Neural progenitor cell (in vitro differentiated cells): ENCODE results near the gene MPPED2. TPM values are rescaled to one million over a fixed set of nuclear protein-coding genes. Genes with fewer than 3 reads are reported as not detected.

Source experiments
- DNase-seq: peaks from one replicate; pipeline ENCODE4 v3.0.0-alpha.2; 2016; ENCODE audit warnings: low spot score
- H2AFZ ChIP-seq: fragments of 200-600 bp; sonication (generic); replicated peaks from 2 replicates; pipeline ENCODE4 v1.6.1; 2016; ENCODE audit warnings: antibody characterized with exemption
- H3F3A ChIP-seq: fragments of 200-600 bp; sonication (generic); 2 replicates; pipeline ENCODE4 v1.6.1; 2016; ENCODE audit warnings: antibody characterized with exemption, low read depth
- H3K27ac ChIP-seq: fragments of 200-600 bp; sonication (generic); 2 replicates; pipeline ENCODE4 v1.5.1; 2016; ENCODE audit warnings: mild to moderate bottlenecking
- H3K27me3 ChIP-seq: fragments of 200-600 bp; sonication (generic); 2 replicates; pipeline ENCODE4 v1.6.1; 2016; ENCODE audit warnings: mild to moderate bottlenecking, moderate library complexity
- H3K36me3 ChIP-seq: fragments of 200-600 bp; sonication (generic); 2 replicates; pipeline ENCODE4 v1.5.1; 2016
- H3K4me1 ChIP-seq: fragments of 200-600 bp; sonication (generic); 2 replicates; pipeline ENCODE4 v1.6.1; 2016; ENCODE audit warnings: mixed run types
- H3K4me2 ChIP-seq: fragments of 200-600 bp; sonication (generic); 2 replicates; pipeline ENCODE4 v1.6.1; 2016
- H3K4me3 ChIP-seq: fragments of 200-600 bp; sonication (generic); 2 replicates; pipeline ENCODE4 v1.5.1; 2016
- H3K79me2 ChIP-seq: fragments of 200-600 bp; sonication (generic); 2 replicates; pipeline ENCODE4 v1.6.1; 2016; ENCODE audit warnings: low read depth
- H3K9ac ChIP-seq: fragments of 200-600 bp; sonication (generic); 2 replicates; pipeline ENCODE4 v1.6.1; 2016
- H3K9me3 ChIP-seq: fragments of 200-600 bp; sonication (generic); 2 replicates; pipeline ENCODE4 v1.5.1; 2016; ENCODE audit warnings: low read depth
- H4K20me1 ChIP-seq: fragments of 200-600 bp; sonication (generic); 2 replicates; pipeline ENCODE4 v1.6.1; 2016; ENCODE audit warnings: low read depth
- H3K27ac Mint-ChIP-seq: 3 replicates; pipeline ENCODE4 v1.8.0; 2021; ENCODE audit warnings: mixed read lengths
- H3K27me3 Mint-ChIP-seq: 2 replicates; pipeline ENCODE4 v1.8.0; 2022; ENCODE audit warnings: low read depth, mild to moderate bottlenecking, inconsistent platforms, moderate library complexity, mixed read lengths; ENCODE audit not compliant: insufficient read depth
- H3K36me3 Mint-ChIP-seq: 3 replicates; pipeline ENCODE4 v1.8.0; 2021; ENCODE audit warnings: mixed read lengths
- H3K4me1 Mint-ChIP-seq: 3 replicates; pipeline ENCODE4 v1.8.0; 2021; ENCODE audit warnings: mixed read lengths
- H3K4me3 Mint-ChIP-seq: 3 replicates; pipeline ENCODE4 v1.8.0; 2021; ENCODE audit warnings: mild to moderate bottlenecking, moderate library complexity, mixed read lengths
- H3K9me3 Mint-ChIP-seq: 3 replicates; pipeline ENCODE4 v1.8.0; 2020; ENCODE audit warnings: mixed read lengths
- EZH2 ChIP-seq: fragments of 200-600 bp; sonication (generic); IDR thresholded peaks from 2 replicates; pipeline ENCODE4 v1.6.1; 2017; ENCODE audit warnings: antibody characterized with exemption, mild to moderate bottlenecking, moderate library complexity
- EZH2phosphoT487 ChIP-seq: fragments of 200-600 bp; sonication (generic); IDR thresholded peaks from 2 replicates; pipeline ENCODE4 v1.6.1; 2017; ENCODE audit warnings: antibody characterized with exemption
- total RNA-seq: library from RNA; depleted of rRNA; stranded (reverse); fragments of >200 nt; gene quantifications from 2 replicates; pipeline ENCODE4 v1.2.3, GENCODE V29; 2015; ENCODE audit warnings: low replicate concordance
- TF ChIP-seq, protein P1 (sequence below): fragments of 200-600 bp; sonication (generic); IDR thresholded peaks from 2 replicates; pipeline ENCODE4 v1.5.1; 2017; ENCODE audit warnings: antibody characterized with exemption, mild to moderate bottlenecking

The MPPED2 gene
- total RNA-seq, 1 donor from 2014 or later, result 3.4 TPM

DNA sequence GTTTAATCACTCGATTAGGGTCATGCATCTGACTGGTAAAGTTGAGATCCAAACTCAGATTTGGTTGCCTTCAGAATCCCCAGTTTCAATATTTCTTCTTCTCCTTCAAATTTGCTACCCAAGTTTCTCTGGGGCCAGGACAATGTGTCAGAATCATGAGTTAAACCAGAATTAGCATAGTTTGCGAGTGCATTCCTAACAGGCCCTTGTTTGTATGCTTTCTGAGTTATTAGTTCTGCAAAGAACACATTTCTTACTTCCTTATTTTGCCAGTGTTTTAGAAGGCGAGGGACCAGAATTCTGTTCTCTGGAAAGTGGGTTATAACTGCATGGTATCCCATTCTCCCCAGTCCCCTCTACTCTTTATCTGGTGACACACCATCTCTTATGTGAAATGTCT lies 151.3 kb downstream of the MPPED2 start:
- Histone ChIP-seq H3K4me3 (no peak overlapping the region), H3K27me3 (no peaks in the 10 kb centered on the region), H3K4me1 (no peaks in the 10 kb centered on the region), H2AFZ (no peak overlapping the region), H3K4me2 (no peak overlapping the region), H3K36me3 (no peaks in the 10 kb centered on the region), H3K9ac (no peak overlapping the region), H3K9me3 (no peaks in the 10 kb centered on the region), H3F3A (no peaks in the 10 kb centered on the region), H4K20me1 (no peaks in the 10 kb centered on the region), H3K27ac (no peak overlapping the region), H3K79me2 (no peaks in the 10 kb centered on the region)
- Mint-ChIP-seq H3K27ac (no peak overlapping the region), H3K9me3 (no peaks in the 10 kb centered on the region), H3K36me3 (no peaks in the 10 kb centered on the region), H3K27me3 (no peaks in the 10 kb centered on the region), H3K4me3 (no peak overlapping the region), H3K4me1 (peaks cover under 1% of the 10 kb centered on the region)
- DNase-seq, result no peak
- TF ChIP-seq EZH2phosphoT487 (no peak), EZH2 (no peak)
- TF ChIP-seq, protein P1, sequence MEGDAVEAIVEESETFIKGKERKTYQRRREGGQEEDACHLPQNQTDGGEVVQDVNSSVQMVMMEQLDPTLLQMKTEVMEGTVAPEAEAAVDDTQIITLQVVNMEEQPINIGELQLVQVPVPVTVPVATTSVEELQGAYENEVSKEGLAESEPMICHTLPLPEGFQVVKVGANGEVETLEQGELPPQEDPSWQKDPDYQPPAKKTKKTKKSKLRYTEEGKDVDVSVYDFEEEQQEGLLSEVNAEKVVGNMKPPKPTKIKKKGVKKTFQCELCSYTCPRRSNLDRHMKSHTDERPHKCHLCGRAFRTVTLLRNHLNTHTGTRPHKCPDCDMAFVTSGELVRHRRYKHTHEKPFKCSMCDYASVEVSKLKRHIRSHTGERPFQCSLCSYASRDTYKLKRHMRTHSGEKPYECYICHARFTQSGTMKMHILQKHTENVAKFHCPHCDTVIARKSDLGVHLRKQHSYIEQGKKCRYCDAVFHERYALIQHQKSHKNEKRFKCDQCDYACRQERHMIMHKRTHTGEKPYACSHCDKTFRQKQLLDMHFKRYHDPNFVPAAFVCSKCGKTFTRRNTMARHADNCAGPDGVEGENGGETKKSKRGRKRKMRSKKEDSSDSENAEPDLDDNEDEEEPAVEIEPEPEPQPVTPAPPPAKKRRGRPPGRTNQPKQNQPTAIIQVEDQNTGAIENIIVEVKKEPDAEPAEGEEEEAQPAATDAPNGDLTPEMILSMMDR, result no peak

DNA sequence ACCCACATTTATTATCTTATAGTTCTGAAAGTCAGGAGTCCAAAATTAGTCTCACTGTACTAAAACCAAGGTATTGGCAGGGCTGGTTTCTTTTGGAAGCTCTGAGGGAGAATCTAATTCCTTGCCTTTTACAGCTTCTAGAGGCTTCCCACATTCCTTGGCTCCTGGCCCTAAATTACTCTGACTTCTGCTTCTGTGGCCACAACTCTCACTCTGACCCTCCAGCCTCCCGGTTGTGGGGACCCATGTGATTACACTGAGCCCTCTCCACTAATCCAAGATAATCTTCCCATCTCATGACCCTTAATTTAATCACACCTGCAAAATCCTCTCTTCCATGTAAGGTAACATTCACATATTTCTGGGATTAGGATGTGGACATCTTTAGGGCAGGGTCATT lies 152.3 kb downstream of the MPPED2 start:
- Mint-ChIP-seq H3K27me3 (no peaks in the 10 kb centered on the region), H3K27ac (no peak overlapping the region), H3K4me1 (peaks cover 4% of the 10 kb centered on the region), H3K9me3 (no peaks in the 10 kb centered on the region), H3K36me3 (no peaks in the 10 kb centered on the region), H3K4me3 (no peak overlapping the region)
- Histone ChIP-seq H3K27me3 (no peaks in the 10 kb centered on the region), H3K4me1 (no peaks in the 10 kb centered on the region), H4K20me1 (no peaks in the 10 kb centered on the region), H2AFZ (no peak overlapping the region), H3K4me3 (no peak overlapping the region), H3K9ac (no peak overlapping the region), H3K36me3 (no peaks in the 10 kb centered on the region), H3F3A (no peaks in the 10 kb centered on the region), H3K9me3 (no peaks in the 10 kb centered on the region), H3K4me2 (no peak overlapping the region), H3K79me2 (no peaks in the 10 kb centered on the region), H3K27ac (no peak overlapping the region)
- TF ChIP-seq EZH2phosphoT487 (no peak), EZH2 (no peak)
- TF ChIP-seq, protein P1, result no peak
- DNase-seq, result no peak

DNA sequence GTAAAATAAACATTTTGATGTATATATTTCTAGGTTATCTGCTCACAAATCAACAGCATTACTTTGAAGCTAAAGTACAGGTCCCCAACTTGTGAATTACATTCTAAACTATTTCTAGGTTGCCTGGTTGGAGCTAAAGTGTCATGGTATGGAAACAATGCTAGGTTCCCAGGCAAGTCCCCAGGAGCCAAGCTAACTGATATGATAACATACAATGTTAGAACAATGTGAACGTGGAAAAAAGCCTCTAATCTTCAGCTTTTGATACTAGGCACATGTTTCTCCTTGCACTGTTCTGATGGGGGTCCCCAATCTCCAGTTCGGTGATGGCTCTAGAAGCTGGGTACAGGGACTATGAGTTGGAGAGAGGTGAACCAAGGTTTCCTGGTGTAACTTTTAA lies 153.4 kb downstream of the MPPED2 start:
- Histone ChIP-seq H3K27ac (no peak overlapping the region), H3K79me2 (no peaks in the 10 kb centered on the region), H3F3A (no peaks in the 10 kb centered on the region), H3K27me3 (no peaks in the 10 kb centered on the region), H3K4me2 (no peak overlapping the region), H3K9me3 (no peaks in the 10 kb centered on the region), H2AFZ (no peak overlapping the region), H3K9ac (no peak overlapping the region), H4K20me1 (no peaks in the 10 kb centered on the region), H3K36me3 (no peaks in the 10 kb centered on the region), H3K4me1 (no peaks in the 10 kb centered on the region), H3K4me3 (no peak overlapping the region)
- TF ChIP-seq, protein P1, result no peak
- TF ChIP-seq EZH2 (no peak), EZH2phosphoT487 (no peak)
- DNase-seq, result no peak
- Mint-ChIP-seq H3K36me3 (no peaks in the 10 kb centered on the region), H3K9me3 (no peaks in the 10 kb centered on the region), H3K4me1 (peaks cover 4% of the 10 kb centered on the region), H3K27ac (no peak overlapping the region), H3K4me3 (no peak overlapping the region), H3K27me3 (no peaks in the 10 kb centered on the region)

DNA sequence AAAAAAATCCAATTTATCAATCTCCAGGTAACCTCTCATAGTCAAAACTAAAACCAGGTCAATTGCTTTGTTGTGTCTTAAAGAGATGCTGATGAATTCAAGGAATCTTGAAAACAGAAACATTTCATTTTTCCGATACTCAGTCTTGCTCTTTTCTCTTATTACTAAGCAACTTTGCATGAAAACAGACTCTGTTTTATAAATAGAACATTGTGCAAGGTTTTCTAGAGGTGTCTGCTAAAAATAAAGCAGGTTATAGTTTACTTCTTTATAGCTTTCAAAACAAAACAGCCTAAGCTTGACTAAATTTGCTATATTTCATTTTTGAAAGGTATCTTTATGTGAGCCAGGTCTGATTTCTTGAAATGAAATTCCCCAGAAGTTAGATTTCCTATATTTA lies 154.0 kb downstream of the MPPED2 start:
- Histone ChIP-seq H3K27me3 (no peaks in the 10 kb centered on the region), H3K79me2 (no peaks in the 10 kb centered on the region), H3K9me3 (no peaks in the 10 kb centered on the region), H3K4me1 (no peaks in the 10 kb centered on the region), H3K27ac (no peak overlapping the region), H3F3A (no peaks in the 10 kb centered on the region), H3K4me3 (no peak overlapping the region), H4K20me1 (no peaks in the 10 kb centered on the region), H3K4me2 (no peak overlapping the region), H3K9ac (no peak overlapping the region), H3K36me3 (no peaks in the 10 kb centered on the region), H2AFZ (no peak overlapping the region)
- Mint-ChIP-seq H3K36me3 (no peaks in the 10 kb centered on the region), H3K4me3 (no peak overlapping the region), H3K4me1 (peaks cover 4% of the 10 kb centered on the region), H3K9me3 (no peaks in the 10 kb centered on the region), H3K27ac (no peak overlapping the region), H3K27me3 (no peaks in the 10 kb centered on the region)
- no peak for DNase-seq
- TF ChIP-seq EZH2 (no peak), EZH2phosphoT487 (no peak)
- TF ChIP-seq, protein P1, result no peak
